Aorta (tissue), 5 donors: Measurements from ENCODE around the gene MED4. TPM values are rescaled to one million over a fixed set of nuclear protein-coding genes. Genes with fewer than 3 reads are reported as not detected.
A peak's percentile ranks its signal among the peaks of the same experiment; 100 is the strongest.

ENCODE experiments used
- ATAC-seq: fragments of 200-7000 bp; cut with Tn5 transposase; one replicate; pipeline ENCODE4 v1.9.1; 2022; ENCODE audit warnings: moderate library complexity; ENCODE audit not compliant: low FRiP score
- DNase-seq, 2 donors: peaks; one replicate each; pipeline ENCODE4 v3.0.0-alpha.2; 2020
- H3K27ac ChIP-seq, 2 donors: one replicate each; pipeline ENCODE4 v1.5.1; 2013; ENCODE audit warnings: low read length in 2 of 2, mild to moderate bottlenecking in 2 of 2, moderate library complexity in 2 of 2, control low read depth in 1 of 2, inconsistent platforms in 1 of 2, low read depth in 1 of 2
- H3K27me3 ChIP-seq, 2 donors: one replicate each; pipeline ENCODE4 v1.6.1; 2013; ENCODE audit warnings: control low read depth in 1 of 2, low read length in 1 of 2, mild to moderate bottlenecking in 1 of 2, moderate library complexity in 1 of 2; ENCODE audit not compliant: insufficient read depth in 2 of 2, control insufficient read depth in 1 of 2
- H3K36me3 ChIP-seq, 2 donors: one replicate each; pipeline ENCODE4 v1.6.1; 2013; ENCODE audit warnings: control low read depth in 1 of 2, low read length in 1 of 2, mild to moderate bottlenecking in 1 of 2; ENCODE audit not compliant: insufficient read depth in 2 of 2, control insufficient read depth in 1 of 2
- H3K4me1 ChIP-seq, 2 donors: one replicate each; pipeline ENCODE4 v1.6.1; 2013; ENCODE audit warnings: low read length in 2 of 2, control low read depth in 1 of 2, mild to moderate bottlenecking in 1 of 2, moderate library complexity in 1 of 2; ENCODE audit not compliant: insufficient read depth in 2 of 2, control insufficient read depth in 1 of 2
- H3K4me3 ChIP-seq, 2 donors: one replicate each; pipeline ENCODE4 v1.5.1; 2013; ENCODE audit warnings: low read length in 2 of 2, control low read depth in 1 of 2, mild to moderate bottlenecking in 1 of 2
- H3K9me3 ChIP-seq: one replicate; pipeline ENCODE4 v1.6.1; 2013; ENCODE audit warnings: mild to moderate bottlenecking, low read length; ENCODE audit not compliant: control insufficient read depth
- WGBS, 2 donors: extraction: QIAGEN DNeasy Blood & Tissue Kit; methylation state at CpG; one replicate each; pipeline ENCODE4 v1.1.7; 2013; 5-methylcytosine and 5-hydroxymethylcytosine counted together
- intact Hi-C, 2 donors: fragments of 100-400 bp; cut with DNase I; formaldehyde crosslinking; loops; one replicate each; pipeline versions ENCODE4 v1.14.2 to v1.15.0; 2022
- polyA plus RNA-seq, 2 donors: library from polyadenylated mRNA; stranded (reverse); fragments of 200-250 nt; gene quantifications; one replicate each; pipeline ENCODE4 v1.2.3, GENCODE V29; 2013
- total RNA-seq, 2 donors: library from RNA; stranded (reverse); fragmentation: NEBNext Ultra II Directional; extraction: Animal tissue kit (Norgen Biotek cat#: 25700); gene quantifications; one replicate each; pipeline ENCODE4 v1.2.1, GENCODE V29; 2021
- donor health status: healthy with polysubstance abuse.
- donor health status: Bipolar disorder and iron deficiency.
- donor health status: DM: no; HTN: no; CAD: no.
- donor health status: DM: no; HTN: no; CAD: no.
- donor health status: DM: yes; HTN: yes; CAD: no.

The MED4 gene
- total and polyA plus RNA-seq, 4 donors: 46.1 to 55.3 (median 51.0) TPM

DNA sequence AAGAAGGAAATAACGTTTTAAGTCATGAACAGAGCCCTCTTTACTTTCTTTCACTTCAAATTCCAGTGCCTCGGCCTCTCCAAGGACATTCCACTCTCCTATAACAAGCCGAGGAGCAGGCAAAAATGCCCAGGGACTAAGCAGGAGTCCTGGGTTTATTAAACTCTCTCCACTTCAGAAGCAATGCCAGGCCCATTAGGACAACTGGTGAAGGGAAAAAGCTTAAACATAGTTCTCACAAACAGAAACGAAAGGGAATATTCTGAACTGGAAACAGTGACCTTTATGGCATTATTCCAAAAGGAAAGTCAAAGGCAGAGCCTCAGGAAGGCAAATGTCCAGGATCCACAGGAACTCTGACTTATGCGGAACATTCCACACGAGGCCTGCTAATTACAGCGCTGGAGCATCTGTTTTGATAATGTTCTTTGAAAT, 30.9 kb upstream of the MED4 start:
- no peak overlapping the region for H3K4me3 ChIP-seq
- H3K27ac ChIP-seq: peak overlapping the region; percentile 85 to 90
- H3K9me3 ChIP-seq: no peaks in the 10 kb centered on the region
- H3K4me1 ChIP-seq: peaks cover 3 to 5% of the 10 kb centered on the region in 2 donors
- H3K27me3 ChIP-seq: no peaks in the 10 kb centered on the region
- WGBS, 2 donors: 3 to 5% methylated on average over 7 of the region's 7 CpGs
- intact Hi-C loops: loop anchor here (2.0 to 10.0 kb wide), 5 partner anchors 107 to 449 kb away; partner anchors contain the start of genes RB1 (in 2 of the 2) and ITM2B (in 1 of the 2)
- DNase-seq (no peak), ATAC-seq (peak; percentile 65)
- H3K36me3 ChIP-seq: no peaks in the 10 kb centered on the region

DNA sequence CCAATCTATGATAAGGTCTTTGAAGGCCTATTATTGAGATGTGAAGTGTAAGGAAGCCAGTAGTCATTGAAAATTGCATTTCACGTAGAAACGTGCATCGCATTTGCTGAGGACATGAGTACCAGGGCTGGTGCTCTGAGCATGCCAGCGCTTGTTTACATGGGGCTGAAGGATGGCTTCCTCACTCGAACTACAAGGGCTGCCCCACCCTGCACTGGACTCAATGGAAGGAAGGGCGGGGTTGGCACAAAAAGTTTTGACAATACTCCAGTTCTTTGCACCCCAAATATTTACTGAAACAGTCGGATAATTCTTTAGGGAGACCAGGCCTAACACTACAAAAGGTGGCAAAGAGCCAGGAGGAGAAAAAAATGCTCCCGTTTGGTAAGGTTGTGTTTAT, 28.9 kb upstream of the MED4 start:
- Histone ChIP-seq H3K4me1 (peaks cover 3 to 5% of the 10 kb centered on the region in 2 donors), H3K4me3 (no peak overlapping the region), H3K9me3 (no peaks in the 10 kb centered on the region), H3K36me3 (no peaks in the 10 kb centered on the region), H3K27ac (no peak overlapping the region), H3K27me3 (no peaks in the 10 kb centered on the region)
- 79 to 86% methylated on average over 8 of the region's 8 CpGs for WGBS, 2 donors
- DNase-seq (no peak), ATAC-seq (no peak)
- intact Hi-C loops: loop anchor here in 1 of 2 donors (10.0 kb wide), 2 partner anchors 181 to 451 kb away; partner anchors contain the start of gene RB1

DNA sequence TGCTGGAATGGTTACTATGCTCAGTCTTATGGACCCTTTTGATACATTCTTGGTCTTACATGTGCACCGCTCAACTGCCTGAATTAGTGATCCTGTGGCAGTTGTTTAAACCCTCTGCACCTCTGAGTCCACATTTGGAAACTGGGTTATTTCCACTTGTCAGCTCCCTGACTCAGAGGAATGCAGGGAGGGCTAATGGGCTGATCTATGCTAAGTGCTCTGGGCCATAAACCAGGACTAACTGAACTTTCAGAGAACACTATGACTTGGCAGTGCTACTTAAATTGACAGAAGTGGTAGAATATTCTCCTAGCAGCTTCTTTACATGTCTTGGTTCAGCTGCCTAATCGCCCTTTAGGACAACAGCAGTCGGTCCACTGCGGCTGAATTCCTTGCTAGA, 26.8 kb upstream of the MED4 start:
- H3K36me3 ChIP-seq: no peaks in the 10 kb centered on the region
- H3K27me3 ChIP-seq: no peaks in the 10 kb centered on the region
- no peaks in the 10 kb centered on the region for H3K9me3 ChIP-seq
- no peak for ATAC-seq
- H3K27ac ChIP-seq: no peak overlapping the region
- intact Hi-C loops: loop anchor here in 1 of 2 donors (10.0 kb wide), 2 partner anchors 183 to 453 kb away; partner anchors contain the start of gene RB1
- no peak for DNase-seq
- 90 to 92% methylated on average over 4 of the region's 4 CpGs for WGBS, 2 donors
- peaks cover 0 to 1% of the 10 kb centered on the region in 2 donors for H3K4me1 ChIP-seq
- H3K4me3 ChIP-seq: no peak overlapping the region

DNA sequence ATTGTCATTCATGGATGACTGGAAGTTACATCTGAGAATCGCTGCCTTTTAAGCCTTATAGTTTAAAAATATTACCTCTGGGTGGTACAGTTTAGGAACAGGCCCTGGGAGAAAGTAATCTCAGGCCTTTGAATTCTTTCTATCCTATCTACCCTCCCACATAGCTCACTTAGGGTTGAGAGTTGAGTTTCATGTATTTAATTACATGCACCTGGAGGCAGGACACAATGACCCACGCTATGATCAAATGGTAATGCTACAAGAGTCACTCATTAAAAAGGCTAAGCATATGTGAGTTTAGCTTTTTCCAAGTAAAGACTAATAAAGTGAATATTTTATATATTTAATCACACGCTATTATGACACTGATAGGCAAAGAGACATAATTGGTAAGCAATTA, 25.3 kb upstream of the MED4 start:
- H3K4me3 ChIP-seq: no peak overlapping the region
- WGBS, 2 donors: 92% methylated on average over 3 of the region's 3 CpGs
- ATAC-seq: no peak
- H3K27ac ChIP-seq: no peak overlapping the region
- intact Hi-C loops: loop anchor here in 1 of 2 donors (10.0 kb wide), 2 partner anchors 185 to 455 kb away; partner anchors contain the start of gene RB1
- H3K36me3 ChIP-seq: no peaks in the 10 kb centered on the region
- DNase-seq: no peak
- peaks cover 0 to under 1% of the 10 kb centered on the region in 2 donors for H3K4me1 ChIP-seq
- no peaks in the 10 kb centered on the region for H3K9me3 ChIP-seq
- H3K27me3 ChIP-seq: no peaks in the 10 kb centered on the region

- intact Hi-C loops: no loop called here
- Histone ChIP-seq H3K36me3 (no peaks in the 10 kb centered on the region), H3K4me3 (no peak overlapping the region), H3K27ac (no peak overlapping the region), H3K27me3 (no peaks in the 10 kb centered on the region), H3K9me3 (no peaks in the 10 kb centered on the region), H3K4me1 (no peaks in the 10 kb centered on the region)
- no peak for ATAC-seq
- 84 to 85% methylated on average over 5 of the region's 5 CpGs for WGBS, 2 donors
- no peak for DNase-seq
Measured at GRCh38 chr13:48118030-48118429, 23.1 kb upstream of the MED4 start.

DNA sequence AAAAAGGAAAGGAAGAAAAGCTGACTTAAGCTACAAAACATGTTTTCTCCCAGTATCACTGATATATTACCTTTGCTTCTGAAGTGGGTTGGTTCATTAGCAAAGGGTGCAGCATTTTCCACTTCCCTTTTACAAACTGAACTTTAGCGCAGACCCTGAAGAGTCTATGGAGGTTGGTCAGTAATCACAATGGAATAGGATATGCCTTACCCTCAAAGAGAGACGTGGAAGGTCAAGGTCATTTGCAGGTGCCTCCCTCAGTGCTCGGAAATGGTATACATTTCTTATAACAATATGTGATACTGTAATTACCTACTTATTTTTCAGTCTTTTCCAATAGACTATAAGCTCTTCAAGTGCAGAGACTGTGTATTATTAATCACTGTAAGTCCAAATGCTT, 21.9 kb upstream of the MED4 start:
- Histone ChIP-seq H3K4me1 (no peaks in the 10 kb centered on the region), H3K27ac (no peak overlapping the region), H3K27me3 (no peaks in the 10 kb centered on the region), H3K4me3 (no peak overlapping the region), H3K36me3 (no peaks in the 10 kb centered on the region), H3K9me3 (no peaks in the 10 kb centered on the region)
- WGBS, 2 donors: 61 to 63% methylated on average over 3 of the region's 3 CpGs
- ATAC-seq (no peak), DNase-seq (no peak)
- intact Hi-C loops: no loop called here

- 85 to 96% methylated on average over 1 of the region's 1 CpG for WGBS, 2 donors
- Histone ChIP-seq H3K27me3 (no peaks in the 10 kb centered on the region), H3K4me1 (peaks cover 0 to 3% of the 10 kb centered on the region in 2 donors), H3K4me3 (no peak overlapping the region), H3K9me3 (no peaks in the 10 kb centered on the region), H3K27ac (no peak overlapping the region), H3K36me3 (no peaks in the 10 kb centered on the region)
- intact Hi-C loops: no loop called here
- DNase-seq (no peak), ATAC-seq (no peak)
Measured at GRCh38 chr13:48113756-48114130, 18.8 kb upstream of the MED4 start.

- Histone ChIP-seq H3K36me3 (no peaks in the 10 kb centered on the region), H3K9me3 (no peaks in the 10 kb centered on the region), H3K4me1 (peaks cover 0 to 3% of the 10 kb centered on the region in 2 donors), H3K27me3 (no peaks in the 10 kb centered on the region), H3K27ac (no peak overlapping the region), H3K4me3 (no peak overlapping the region)
- intact Hi-C loops: no loop called here
- no peak for ATAC-seq
- 83% methylated on average over 5 of the region's 5 CpGs for WGBS, 2 donors
- DNase-seq: no peak
Measured at GRCh38 chr13:48112896-48113755, 18.2 kb upstream of the MED4 start.
